NCI-H187 treated with DMSO at 0.1 percent for 48 hours (cell line): Measurements from ENCODE around the gene INPP5E.

Source experiments
- DNase-seq: peaks from one replicate; lab custom pipeline; 2025; lab: John Stamatoyannopoulos, UW

INPP5E gene

DNA sequence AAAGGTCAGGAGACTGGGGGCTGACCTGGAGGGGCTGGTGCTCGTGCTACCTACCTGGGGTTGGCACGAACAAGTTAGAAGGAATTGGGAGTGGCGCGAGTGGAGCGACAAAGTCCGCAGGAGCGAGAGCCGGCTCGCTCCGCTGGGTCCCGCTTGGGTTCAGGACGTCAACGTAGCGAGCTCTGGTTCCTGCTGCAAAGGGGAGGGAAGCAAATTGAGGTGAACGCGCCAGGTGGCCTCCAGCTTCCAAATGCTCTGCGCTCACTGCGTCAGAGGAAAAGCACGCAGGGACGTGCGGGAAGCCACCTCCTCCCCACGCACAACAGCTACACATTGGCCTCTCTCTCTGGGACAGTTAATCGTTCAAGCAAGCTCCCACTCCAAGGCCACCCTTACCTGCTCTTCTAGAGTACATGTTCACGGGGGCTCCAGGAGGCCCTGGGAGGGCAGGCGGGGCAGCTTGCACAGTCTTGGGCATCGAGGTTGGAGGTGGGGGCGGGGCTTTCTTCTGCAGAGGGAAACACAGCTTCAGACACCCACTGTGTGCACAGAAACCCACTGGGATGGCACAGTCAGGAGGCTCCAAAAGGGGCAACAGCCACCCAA, 7.6 kb upstream of the INPP5E start:
- DNase-seq, result no peak

DNA sequence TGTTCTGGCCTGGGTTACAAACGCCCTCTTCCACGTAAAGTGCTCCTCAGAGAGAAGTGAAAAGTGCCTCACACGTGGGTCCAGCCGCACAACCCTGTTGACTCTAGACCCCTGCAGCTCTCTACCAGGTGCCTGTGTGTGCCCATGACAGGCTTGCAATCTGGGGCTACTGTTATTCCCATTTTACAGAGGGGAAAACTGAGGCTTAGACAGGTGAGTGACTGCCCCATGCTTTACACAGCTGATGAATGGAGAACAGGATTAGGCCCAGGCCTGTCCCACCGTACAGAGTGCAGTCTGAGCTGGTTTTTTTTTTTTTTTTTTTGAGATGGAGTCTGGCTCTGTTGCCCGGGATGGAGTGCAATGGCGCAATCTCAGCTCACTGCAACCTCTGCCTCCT, 6.2 kb upstream of the INPP5E start:
- no peak for DNase-seq

DNA sequence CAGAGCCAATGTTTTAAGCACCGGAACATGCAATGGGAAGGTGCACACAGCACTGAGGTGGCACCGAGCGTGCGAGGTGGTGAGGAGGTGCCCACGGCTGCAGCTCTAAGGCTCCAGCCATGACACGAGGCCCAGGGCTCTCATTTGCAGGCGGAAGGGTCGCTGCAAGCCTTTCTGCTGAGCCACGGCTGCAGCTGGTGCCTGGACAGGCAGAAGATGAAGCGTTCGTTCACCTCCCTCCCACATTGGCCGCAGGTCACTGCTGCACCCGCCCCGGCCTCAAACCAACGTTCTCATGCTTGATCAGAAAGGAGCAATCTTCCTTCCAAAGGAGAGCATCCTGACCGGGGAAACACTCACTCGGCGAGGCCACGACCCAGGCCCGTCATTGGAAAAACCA, 4.5 kb upstream of the INPP5E start:
- DNase-seq, result no peak

DNA sequence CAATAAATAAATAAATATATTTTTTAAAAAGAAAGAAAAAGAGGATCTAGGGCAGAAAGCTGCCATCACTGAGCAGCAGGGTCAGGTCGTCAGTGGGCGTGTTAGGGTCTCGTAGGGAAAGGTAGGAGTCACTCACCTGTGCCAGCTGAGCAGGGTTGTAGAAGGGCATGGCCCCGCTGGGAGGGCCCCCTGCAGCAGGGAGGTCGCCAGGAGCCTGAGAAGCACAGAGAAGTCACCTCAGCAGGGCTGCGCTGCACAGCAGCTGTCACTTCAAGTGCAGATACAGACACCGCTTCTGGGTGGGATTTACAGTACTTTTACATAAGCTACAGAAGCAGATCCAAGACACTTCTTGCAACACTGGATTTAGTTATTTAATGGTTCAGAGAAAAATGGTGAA, 4.0 kb upstream of the INPP5E start:
- DNase-seq, result no peak

DNA sequence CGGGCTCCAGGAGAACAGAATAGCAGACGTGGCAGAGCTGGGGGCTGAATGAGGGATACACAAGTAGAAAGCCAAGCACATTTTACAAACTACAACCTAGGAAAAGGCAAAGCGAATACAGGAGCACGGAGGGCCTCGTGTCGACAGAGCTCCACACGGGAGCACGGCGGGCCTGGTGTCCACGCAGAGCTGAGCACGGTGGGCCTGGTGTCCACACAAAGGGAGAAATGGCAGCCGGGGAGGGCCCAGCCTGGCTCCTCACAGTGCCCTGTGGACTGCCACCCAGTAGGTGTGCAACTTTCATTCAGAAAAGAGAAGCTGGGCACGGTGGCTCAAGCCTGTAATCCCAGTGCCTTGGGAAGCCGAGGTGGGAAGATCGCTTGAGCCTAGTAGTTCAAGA, 3.4 kb upstream of the INPP5E start:
- DNase-seq, result no peak

DNA sequence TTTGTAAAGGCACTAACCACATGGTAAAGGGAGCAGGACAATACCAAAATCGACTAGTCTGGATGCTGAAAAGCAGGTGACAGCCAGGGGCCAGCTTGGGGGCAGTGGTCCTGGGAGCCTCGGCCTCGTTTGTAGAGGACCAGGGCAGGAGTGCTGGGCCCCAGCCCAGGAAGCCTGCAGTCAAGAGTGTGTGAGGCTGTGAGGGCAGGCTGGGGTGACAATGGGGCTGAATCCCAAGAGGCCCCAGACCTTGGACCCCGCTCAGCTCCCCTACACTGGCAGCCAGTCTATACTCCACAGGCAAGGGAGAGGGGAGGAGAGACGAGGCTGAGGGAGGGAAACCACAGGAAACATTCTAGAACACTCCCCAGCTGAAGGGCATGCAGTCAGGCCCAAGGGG, 2.6 kb upstream of the INPP5E start:
- no peak for DNase-seq

DNA sequence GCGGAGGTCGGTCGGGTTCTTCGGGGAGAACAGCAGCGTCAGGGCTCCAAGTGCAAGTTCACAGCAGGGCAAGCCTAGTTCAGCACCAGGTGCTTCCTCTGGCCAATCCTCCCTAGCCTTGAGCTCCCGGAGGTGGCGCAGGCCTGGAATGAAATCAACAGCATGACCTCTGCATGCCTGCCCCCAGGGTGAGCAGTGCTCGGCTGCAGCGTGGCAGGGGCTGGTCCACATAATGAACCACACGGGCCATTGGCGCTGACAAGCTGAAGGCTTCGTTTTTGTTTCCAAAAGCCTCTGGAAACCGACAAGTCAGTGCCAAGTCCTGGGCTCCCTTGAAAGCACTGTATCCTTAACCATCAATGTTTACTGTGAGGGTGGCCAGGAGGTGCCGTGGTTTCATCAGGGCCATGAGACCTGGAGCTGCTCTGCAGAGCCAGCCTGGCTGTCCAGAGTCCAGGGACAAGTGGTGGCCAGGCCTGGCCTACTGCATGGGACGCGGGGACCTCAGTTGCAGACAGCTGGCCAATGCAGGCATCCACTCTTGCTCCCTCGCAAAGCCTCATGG, 2.1 kb upstream of the INPP5E start:
- no peak for DNase-seq

DNA sequence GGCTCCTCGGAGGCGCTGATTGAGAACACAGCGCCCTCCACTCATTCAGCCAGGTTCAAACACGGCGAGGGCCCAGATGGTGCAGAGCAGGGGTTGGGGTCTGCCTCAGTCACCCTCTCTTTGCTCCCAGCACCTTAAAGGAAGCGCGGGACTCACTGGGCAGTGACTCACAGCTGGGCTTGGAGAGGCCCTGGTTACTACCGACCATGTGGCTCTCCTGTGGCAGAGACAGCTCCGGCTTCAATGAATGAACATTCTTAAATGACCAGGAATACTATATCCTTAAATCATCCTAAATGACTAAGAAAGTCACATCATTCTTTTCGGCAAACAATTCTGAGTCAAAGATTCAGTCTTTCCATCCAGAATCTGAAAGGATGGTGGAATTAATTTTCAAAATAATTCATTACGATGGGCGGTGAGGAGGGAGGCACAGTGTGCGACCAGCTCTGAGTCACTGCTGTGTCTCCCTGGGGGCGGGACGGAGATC, 1.6 kb upstream of the INPP5E start:
- DNase-seq, result no peak

DNA sequence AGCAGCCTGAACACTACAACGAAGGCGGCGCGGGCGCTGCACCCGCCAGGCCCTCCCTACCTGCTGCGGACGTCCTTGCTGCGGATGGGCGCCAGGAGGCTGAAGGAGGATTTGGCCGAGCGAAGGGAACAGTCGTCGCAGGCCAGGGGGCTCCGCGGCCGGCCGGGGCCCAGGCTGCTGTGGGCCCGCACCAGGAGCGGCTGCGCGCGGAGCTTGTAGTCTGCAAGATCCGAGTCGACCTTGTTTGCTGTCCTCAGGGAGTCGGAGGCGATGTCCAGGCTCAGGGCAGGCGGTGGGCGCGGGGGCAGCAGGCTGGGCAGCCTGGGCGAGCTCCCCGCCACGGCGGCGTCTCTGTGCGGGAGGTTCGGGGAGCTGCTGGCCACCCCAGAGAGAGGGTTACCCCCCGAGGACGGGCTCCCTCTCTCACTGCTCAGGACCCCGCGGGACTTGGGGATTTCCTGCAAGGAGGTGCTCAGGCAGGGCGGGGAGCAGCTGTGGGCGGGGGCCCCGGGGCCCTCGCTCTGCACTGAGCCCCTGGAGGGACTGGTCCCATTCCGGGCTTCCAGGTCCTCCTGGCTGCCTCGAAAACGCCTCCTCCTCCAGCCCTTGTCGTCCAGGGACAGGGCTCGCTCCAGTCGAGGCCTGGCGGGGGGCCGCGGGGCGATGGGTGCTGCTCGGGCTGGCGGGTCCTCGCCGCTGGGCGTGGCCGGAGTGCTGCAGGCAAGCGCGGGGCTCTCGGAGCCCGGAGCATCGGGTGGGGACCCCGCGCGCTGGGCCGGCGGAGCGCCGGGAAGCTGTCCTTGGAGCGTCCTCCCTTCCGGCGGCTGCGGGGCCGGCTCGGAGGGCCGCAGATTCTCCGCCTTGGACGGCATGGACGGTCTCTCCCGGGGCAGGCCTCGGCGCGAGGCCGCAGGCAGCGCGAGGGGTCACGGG, 831 bp downstream of the INPP5E start:
- no peak for DNase-seq

DNA sequence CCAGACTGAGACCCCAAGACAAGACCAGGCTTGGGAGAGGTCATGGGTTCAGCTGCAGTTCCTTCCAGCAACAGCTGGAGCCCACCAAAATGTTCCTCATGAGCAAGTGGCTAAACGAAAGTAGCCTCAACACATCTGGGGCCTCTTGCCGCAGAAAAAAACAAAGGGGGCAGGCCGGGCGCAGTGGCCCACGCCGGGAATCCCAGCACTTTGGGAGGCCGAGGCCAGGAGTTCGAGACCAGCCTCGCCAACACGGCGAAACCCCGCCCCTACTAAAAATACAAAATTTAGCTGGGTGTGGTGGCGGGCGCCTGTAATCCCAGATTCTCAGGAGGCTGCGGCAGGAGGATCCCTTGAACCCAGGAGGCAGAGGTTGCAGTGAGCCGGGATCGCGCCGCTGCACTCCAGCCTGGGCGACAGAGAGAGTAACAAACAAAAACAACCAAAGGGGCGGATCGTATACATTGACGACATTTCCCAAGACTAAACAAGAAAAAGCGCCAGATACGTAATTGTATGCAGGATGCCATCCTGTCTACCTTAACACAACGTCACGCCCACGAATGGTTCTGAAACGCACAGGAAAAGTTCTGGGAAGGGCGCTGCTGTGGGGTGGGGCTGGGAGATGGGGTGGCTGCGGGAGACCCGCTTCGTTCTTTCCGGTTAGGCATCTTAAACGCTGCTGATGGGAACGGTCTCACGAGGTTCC, 1.7 kb downstream of the INPP5E start:
- no peak for DNase-seq

DNA sequence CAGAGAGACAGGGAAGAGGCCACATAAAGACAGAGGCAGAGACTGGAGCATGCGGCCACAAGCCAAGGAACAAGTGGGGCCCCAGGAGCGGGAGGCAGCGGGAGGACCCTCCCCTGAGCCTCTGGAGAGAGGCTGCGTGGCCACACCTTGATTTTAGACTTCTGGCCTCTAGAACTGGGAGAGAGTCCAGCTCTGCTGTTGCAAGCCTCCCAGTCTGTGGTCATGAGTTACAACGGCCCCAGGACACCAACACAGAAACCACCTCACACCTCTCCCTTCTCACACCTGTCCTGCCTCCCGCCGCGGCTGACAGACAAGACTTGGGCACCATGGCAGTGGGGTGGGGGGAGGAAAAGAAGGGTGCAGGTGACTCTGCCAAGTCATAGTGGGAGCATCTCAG, 2.2 kb downstream of the INPP5E start:
- DNase-seq, result no peak

DNA sequence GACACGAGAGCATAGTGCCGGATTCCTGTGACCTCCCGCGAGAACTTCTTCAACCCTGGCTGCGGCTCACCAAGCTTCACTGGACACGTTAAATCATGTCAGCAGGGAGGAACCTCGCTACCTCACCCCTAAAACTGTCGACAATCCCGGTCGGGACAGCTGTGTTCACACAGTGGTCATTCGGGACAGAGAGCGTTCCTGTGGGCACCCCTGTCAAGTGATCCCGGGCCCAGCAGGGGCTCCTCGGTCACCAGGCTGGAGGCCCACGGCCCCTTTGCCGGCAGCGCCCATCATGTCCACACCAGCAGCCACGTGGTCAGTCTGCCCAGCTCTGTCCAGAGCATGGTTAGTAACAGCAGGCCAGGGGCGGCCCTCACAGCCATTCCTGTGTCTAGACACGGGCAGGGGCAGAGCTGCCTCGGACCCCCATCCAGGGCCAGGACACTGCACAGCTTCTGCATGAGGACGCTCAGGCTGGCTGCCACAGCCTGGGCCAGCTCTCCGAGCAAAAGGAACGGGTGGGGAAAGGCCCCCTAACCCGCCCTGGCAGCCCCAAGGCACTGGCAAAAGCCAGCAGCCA, 3.5 kb downstream of the INPP5E start:
- DNase-seq, result no peak

DNA sequence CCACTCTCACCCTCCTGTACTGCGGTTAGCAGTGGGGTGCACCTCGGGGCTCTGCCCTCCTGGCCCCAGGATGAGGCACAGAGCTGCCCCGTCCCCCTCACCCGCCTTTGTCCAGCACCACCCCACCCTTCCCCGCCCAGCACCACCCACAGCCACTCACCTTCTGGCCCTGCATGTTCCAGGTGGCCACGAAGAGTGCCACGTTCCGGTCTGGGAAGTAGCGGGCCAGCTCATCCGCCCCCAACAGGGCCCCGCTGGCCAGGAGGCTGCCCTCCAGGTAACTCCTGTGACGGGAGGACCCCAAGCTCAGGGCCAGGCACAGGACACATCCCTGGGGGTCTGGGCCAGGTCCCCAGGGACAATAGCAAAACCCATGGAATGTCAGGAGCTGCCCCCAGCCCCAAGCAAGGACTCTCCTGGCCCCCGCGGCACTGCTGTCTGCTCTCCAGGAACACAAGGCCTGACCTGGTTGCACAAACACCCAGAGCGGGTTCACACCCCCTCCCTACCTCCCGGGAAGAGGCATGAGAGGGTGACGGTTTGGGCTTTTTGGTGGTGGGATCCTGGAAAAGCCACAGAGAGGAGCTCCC, 5.0 kb downstream of the INPP5E start:
- DNase-seq, result no peak

DNA sequence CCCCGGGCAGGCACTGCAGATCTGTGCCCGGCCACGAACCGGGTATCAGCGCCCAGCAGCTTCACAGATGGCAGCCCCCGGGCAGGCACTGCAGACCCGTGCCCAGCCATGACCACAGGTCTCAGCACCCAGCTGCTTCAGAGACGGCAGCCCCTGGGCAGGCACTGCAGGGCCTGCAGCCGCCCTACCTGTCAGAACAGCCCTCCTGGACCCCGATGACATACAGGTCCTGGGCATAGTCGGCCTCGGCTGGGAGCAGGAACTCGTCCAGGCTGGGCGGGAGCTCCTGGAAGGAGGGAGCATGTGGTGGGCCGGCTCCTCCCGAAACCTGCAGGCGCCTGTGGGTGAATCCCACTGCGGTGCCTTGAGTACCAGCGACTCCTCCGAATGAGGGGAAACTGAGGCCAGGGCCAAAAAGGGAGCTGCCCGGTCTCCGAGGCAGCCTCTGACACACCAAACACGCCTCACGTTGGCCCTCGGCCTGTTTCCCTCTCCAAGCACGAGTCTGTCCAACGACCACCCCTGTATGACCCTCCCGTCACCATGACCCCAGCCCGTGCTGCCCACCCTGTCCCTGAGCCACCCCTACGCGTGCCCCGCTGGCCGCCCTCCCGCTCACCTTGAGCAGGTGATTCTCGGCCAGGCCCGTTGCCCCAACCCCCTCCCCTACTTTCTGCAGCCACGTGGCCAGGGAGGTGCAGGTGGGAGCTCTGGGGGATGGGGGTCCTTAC, 5.6 kb downstream of the INPP5E start:
- no peak for DNase-seq

DNA sequence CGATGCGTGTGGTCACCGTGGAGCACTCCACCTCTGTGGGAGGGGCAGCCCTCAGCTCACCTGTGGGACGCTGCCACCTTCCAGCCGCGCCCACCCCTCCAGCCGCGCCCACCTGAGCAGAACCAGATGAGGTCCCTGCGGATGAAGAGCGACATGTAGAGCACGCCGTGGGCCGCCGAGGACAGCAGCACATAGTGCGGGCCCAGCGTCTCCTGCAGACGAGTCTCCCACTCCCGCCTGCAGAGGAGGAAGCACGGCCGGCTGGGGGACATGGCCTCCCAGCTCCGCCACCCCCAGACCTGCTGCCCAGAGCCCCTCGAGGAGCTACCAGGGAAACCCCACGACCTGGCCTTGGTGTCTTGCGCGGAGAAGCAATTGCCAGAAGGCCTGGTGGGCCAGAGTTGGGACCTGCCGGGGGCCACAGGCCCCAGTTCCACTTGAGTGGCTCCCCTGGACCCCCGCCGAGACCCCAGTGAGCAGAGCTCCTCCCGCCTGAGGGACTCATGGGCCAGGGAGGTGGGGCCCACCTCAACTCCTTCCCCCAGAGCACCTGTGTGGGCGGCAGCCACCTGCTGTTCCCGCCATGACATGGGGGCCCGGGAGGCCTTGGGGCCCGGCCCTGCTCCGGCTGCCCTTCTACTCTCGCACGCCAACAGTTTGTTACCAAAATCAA, 6.5 kb downstream of the INPP5E start:
- no peak for DNase-seq

DNA sequence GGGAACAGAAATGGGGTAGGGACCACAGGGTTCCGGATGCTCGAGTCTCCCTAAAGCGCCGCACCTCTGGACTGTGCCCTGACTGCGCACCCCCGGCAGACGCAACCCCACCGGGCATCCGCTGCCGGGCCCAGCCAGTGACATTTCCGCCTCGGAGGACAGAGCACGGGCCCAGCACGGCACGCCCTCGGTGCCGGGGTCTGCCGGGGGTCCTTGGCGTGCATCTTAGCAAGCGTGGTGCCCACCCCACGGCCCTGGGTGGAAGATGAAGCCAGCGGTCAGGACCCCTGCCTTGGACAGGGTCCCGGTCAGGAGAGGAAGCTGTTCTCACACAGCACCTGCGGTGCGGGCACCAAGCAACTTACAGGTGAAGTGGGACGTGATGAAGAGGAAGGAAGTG, 7.1 kb downstream of the INPP5E start:
- DNase-seq, result no peak

DNA sequence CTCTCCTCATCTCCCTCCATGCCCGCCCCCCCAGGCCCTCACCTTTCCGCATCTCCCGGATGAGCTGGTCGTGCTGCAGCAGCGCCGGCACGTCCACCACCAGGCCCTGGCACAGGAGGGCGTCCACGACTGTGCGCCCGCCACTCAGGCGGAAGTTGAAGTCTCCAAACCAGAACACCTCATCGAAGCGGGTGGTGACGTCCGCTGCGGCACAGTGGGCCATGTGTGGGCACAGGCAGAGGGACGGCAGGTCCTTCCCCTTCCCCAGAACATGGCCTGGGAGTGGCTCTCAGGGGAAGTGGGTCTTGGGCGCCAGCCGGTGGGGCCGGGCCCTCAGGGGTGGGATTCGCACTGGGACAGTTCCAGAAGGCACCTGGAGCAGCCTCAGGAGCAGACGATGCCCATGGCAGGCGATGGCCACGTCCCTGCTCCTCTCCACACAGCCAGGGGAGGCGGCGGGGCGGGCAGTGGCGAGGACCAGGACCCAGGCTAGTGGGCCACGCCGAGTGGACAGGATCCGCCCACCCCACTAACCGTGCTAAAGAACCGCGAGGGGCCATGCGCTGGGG, 7.8 kb downstream of the INPP5E start:
- no peak for DNase-seq

DNA sequence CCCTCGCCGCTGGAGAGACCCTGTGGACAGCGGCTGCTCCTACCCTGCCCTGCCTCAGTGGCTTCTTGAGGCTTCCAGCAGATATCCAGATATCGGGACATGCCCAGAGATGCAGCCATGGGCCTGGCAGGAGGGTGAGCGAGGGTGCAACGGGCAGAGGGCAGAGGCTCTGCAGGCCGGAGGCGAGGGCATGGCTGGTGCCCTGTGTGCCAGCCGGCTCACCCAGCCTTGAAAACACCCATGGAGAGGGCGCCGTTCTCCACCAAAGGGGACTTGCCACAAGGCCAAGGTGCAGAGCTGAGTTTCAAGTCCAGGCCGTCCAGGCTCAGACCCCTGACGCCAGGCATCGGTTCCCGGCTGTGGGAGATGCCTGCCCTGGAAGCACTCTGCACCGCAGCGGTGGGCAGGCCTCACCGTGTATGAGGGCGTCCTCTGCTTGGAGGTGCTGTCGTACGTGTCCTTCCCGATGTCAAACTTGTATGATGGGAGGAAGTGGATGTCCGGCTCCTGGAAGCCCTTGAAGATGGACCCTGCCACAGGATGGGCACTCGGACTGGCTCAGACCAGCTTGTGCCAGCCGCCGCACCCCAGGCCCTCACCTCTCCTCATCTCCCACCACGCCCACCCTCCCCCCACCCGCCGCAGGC, 8.9 kb downstream of the INPP5E start:
- DNase-seq, result no peak

DNA sequence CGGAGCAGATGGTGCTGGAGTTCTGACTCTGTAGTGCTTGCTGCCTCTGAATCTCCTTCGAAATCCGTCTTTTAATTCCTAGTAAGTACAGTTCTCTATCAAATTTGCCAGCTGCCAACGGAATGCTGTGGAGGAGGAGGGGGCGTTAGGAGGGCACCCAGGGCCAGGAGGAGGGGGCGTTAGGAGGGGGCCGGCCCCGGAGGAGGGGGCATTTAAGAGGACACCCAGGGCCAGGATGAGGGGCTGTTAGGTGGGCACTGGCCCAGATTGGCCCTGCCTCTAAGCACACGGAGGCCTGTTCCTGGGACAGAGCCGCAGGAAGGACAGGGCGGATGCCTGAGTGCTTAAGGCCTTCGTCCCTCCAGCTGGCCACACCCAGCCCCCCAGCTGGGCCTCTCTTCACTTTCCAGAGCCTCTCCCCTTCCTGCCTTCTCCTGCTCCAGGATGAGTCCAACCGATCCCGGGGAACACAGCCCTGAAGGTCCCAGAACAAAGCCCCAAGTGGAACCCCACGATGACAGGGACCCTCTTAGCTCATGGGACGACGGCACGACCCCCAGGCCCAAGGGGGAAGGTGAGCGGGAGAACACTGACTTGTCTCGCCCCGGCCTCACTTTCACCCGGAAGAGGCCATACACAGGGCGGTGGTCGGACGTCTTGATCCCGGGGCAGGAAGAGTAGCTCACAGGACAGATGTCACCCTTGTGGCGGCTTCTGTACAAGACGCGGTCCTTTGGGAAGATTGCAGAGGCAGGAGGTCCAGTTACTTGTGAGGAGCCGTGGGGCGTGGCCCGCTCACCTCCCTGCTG, 9.8 kb downstream of the INPP5E start:
- no peak for DNase-seq
